PFSK-1 (cell line): ENCODE measurements around the gene STRIP1. TPM values are rescaled to one million over a fixed set of nuclear protein-coding genes. Genes with fewer than 3 reads are reported as not detected.

Experiments
- FOXP2 ChIP-seq: optimal IDR thresholded peaks from 2 replicates; pipeline ENCODE3; 2011; ENCODE audit warnings: borderline replicate concordance, control low read depth, inconsistent platforms; ENCODE audit not compliant: insufficient read depth; ENCODE audit errors: extremely low read length, extremely low read depth
- POLR2AphosphoS5 ChIP-seq: IDR thresholded peaks from 2 replicates; pipeline ENCODE4 v1.6.1; 2012; ENCODE audit warnings: low read depth, mild to moderate bottlenecking, control low read depth, low read length, moderate library complexity
- SIN3A ChIP-seq: IDR thresholded peaks from 2 replicates; pipeline ENCODE4 v1.6.1; 2012; ENCODE audit warnings: mild to moderate bottlenecking, low read length, moderate library complexity, borderline replicate concordance; ENCODE audit not compliant: insufficient read depth
- TAF1 ChIP-seq: IDR thresholded peaks from 2 replicates; pipeline ENCODE4 v1.6.1; 2012; ENCODE audit warnings: low read length, control low read depth, borderline replicate concordance; ENCODE audit not compliant: insufficient read depth
- polyA plus RNA-seq: library from polyadenylated mRNA; unstranded; fragments of >200 nt; gene quantifications from one replicate; pipeline ENCODE4 v1.2.1, GENCODE V29; 2012; ENCODE audit warnings: low read depth, missing spikeins; ENCODE audit not compliant: insufficient read length
- TF ChIP-seq, protein P1 (sequence below), 2 experiments: IDR thresholded peaks; 2 replicates each; pipeline versions ENCODE4 v1.6.1 to v1.8.0; 2011 to 2012; ENCODE audit warnings: low read depth in 2 of 2, low read length in 2 of 2, control low read depth in 1 of 2, inconsistent platforms in 1 of 2, mild to moderate bottlenecking in 1 of 2, moderate library complexity in 1 of 2; ENCODE audit not compliant: insufficient read depth in 1 of 2

STRIP1 gene, protein sequence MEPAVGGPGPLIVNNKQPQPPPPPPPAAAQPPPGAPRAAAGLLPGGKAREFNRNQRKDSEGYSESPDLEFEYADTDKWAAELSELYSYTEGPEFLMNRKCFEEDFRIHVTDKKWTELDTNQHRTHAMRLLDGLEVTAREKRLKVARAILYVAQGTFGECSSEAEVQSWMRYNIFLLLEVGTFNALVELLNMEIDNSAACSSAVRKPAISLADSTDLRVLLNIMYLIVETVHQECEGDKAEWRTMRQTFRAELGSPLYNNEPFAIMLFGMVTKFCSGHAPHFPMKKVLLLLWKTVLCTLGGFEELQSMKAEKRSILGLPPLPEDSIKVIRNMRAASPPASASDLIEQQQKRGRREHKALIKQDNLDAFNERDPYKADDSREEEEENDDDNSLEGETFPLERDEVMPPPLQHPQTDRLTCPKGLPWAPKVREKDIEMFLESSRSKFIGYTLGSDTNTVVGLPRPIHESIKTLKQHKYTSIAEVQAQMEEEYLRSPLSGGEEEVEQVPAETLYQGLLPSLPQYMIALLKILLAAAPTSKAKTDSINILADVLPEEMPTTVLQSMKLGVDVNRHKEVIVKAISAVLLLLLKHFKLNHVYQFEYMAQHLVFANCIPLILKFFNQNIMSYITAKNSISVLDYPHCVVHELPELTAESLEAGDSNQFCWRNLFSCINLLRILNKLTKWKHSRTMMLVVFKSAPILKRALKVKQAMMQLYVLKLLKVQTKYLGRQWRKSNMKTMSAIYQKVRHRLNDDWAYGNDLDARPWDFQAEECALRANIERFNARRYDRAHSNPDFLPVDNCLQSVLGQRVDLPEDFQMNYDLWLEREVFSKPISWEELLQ
- polyA plus RNA-seq, result 34.8 TPM

DNA sequence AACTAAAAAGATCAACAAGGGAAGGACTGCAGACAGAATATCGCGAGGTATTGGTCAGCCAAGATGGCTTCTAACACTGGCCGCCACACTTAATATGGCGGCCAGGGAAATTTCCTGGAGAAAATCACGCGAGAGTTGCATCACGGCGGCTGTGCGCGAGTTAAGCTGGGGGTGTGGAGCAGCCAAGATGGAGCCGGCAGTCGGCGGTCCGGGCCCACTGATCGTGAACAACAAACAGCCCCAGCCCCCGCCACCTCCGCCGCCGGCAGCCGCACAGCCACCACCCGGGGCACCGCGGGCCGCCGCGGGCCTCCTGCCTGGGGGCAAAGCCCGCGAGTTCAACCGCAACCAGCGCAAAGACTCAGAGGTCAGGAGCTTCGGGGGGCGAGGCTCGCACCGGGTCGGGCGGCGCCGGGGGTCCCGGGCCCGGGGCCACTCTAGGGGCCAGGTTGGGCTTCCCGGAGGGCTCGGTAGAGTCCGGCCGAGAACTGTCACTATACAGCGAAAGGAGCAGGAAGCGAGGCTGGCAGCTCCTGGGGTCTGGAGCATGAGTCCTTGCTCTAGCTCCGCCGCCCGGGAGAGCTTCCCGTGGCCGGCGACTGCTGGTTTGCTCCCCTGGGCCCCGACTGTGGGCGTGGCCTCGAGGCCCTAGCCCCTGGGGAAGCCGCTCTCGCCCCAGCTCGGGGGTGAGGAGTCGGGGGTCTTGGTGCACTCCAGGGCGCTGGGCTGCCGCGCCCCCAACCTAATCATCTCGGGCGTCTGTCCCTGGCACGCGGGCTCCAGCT, at the start of gene STRIP1:
TSS of gene STRIP1 (plus strand) at position 174 of the 785 bp plus-strand sequence. CDS start at position 188, 14 bp downstream.
- TF ChIP-seq TAF1, result peak; percentile 97
- TF ChIP-seq, protein P1, sequence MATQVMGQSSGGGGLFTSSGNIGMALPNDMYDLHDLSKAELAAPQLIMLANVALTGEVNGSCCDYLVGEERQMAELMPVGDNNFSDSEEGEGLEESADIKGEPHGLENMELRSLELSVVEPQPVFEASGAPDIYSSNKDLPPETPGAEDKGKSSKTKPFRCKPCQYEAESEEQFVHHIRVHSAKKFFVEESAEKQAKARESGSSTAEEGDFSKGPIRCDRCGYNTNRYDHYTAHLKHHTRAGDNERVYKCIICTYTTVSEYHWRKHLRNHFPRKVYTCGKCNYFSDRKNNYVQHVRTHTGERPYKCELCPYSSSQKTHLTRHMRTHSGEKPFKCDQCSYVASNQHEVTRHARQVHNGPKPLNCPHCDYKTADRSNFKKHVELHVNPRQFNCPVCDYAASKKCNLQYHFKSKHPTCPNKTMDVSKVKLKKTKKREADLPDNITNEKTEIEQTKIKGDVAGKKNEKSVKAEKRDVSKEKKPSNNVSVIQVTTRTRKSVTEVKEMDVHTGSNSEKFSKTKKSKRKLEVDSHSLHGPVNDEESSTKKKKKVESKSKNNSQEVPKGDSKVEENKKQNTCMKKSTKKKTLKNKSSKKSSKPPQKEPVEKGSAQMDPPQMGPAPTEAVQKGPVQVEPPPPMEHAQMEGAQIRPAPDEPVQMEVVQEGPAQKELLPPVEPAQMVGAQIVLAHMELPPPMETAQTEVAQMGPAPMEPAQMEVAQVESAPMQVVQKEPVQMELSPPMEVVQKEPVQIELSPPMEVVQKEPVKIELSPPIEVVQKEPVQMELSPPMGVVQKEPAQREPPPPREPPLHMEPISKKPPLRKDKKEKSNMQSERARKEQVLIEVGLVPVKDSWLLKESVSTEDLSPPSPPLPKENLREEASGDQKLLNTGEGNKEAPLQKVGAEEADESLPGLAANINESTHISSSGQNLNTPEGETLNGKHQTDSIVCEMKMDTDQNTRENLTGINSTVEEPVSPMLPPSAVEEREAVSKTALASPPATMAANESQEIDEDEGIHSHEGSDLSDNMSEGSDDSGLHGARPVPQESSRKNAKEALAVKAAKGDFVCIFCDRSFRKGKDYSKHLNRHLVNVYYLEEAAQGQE (IDR thresholded peaks at IDR 0.05; ENCODE audit: insufficient read depth in 1 of 2, low read depth in 2 of 2, low read length in 2 of 2), result peak in 1 of 2 experiments; percentile 60; a peak in 1 of 4 replicates
- TF ChIP-seq POLR2AphosphoS5, result peak; percentile 91
- no peak for TF ChIP-seq FOXP2
- TF ChIP-seq SIN3A, result peak; percentile 99

DNA sequence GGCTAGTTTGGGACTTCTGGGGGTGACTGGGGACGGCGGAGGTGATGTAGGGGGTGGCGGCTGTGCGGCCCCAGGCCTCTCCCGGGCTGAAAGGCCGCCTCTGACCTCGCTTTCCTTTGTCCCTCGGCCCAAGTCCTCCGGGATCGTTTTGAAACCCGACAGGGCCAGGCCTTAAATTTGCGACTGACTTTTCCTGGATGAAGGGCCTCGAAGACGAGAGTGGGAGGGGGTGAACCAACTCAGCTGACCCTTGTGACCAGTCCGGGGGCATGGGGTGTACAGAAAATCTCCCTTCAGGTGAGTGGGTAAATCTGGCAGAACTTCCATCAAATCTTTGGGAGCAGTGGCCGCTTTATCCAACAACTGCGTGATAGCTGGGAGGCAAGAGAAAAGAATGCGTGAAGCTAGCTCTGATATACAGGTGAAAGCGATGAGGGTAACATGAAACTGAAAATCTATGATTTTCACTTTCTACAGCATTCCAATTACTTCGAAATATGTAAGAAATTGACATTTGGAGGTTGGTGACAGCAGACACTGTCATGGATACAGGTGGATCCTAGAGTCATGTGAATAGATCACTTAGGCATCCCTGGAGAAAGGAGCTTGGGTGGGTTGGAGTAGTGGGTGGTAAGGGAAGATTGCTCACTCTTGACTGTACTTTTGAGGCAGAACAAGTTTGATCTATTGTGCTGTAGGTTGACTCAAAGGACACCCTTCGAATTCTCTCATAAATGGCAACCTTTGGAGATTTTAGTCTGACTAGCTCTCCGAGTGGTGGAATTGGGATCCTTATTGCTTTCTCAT, 49.0 kb upstream of the STRIP1 start:
- TF ChIP-seq TAF1 (no peak), FOXP2 (no peak), SIN3A (no peak), POLR2AphosphoS5 (no peak)
- TF ChIP-seq, protein P1 (IDR thresholded peaks at IDR 0.05; ENCODE audit: insufficient read depth in 1 of 2, low read depth in 2 of 2, low read length in 2 of 2), result no peak

DNA sequence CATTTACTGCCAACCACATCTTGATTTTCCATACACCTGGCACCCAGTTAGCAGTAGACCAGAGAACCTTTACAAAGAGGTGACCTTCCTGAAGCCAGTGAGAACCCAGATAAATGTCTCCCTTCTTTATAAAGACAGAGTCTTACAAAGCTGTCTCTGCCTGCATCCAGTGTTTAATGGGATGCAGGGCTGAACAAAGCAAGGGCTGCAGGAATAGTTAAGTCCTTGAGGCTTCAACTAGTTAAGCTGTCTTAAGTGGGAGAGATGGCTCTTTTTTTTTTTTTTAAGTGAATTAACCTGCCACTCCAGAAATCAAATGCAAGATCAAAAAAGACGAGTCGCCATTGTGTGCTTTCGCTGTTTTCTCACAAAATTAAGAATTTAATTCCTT, 48.4 kb upstream of the STRIP1 start:
- TF ChIP-seq, protein P1 (IDR thresholded peaks at IDR 0.05; ENCODE audit: insufficient read depth in 1 of 2, low read depth in 2 of 2, low read length in 2 of 2), result no peak
- no peak for TF ChIP-seq FOXP2
- TF ChIP-seq TAF1, result no peak
- TF ChIP-seq SIN3A, result no peak
- no peak for TF ChIP-seq POLR2AphosphoS5

DNA sequence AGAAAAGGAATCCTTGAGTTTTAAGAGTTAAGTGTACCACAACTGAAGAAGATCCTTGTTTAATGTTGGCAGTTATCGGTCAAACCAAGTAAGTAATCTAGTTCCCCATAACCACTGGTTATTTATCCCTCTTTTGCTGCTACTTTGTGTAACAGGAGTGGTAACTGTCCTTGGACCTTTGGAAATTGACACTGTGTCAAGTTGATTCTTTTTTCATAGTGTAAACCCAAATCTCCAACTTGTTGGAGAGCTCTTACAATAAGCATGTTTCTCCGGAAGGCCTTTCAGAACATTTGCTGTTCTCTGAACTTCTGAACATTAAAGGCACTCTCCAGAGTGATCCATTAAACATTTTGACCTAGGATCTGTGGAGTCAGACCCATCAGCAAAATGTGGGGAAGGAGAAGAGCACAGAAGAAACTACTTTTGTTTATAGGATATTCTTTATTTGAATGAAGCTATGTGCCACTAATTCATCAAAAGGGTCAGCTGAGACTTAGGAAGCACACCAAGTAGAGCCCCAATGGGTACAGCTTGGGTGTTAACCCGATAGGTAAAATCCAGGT, 46.0 kb upstream of the STRIP1 start:
- TF ChIP-seq SIN3A (no peak), POLR2AphosphoS5 (no peak), FOXP2 (no peak), TAF1 (no peak)
- TF ChIP-seq, protein P1 (IDR thresholded peaks at IDR 0.05; ENCODE audit: insufficient read depth in 1 of 2, low read depth in 2 of 2, low read length in 2 of 2), result no peak
